Breast epithelium (tissue), 3 donors: ENCODE measurements around the gene SLC39A11.

ENCODE experiments used
- POLR2A ChIP-seq: fragments of 450-650 bp; IDR thresholded peaks from one replicate; pipeline ENCODE4 v1.6.1; 2016; ENCODE audit warnings: antibody characterized with exemption, mild to moderate bottlenecking, moderate library complexity
- TF ChIP-seq, protein P1 (sequence below), 3 donors: fragments of 450-650 bp; IDR thresholded peaks; one replicate each; pipeline ENCODE4 v1.5.1; 2016 to 2017; ENCODE audit warnings: antibody characterized with exemption in 3 of 3, mild to moderate bottlenecking in 3 of 3, moderate library complexity in 3 of 3

DNA sequence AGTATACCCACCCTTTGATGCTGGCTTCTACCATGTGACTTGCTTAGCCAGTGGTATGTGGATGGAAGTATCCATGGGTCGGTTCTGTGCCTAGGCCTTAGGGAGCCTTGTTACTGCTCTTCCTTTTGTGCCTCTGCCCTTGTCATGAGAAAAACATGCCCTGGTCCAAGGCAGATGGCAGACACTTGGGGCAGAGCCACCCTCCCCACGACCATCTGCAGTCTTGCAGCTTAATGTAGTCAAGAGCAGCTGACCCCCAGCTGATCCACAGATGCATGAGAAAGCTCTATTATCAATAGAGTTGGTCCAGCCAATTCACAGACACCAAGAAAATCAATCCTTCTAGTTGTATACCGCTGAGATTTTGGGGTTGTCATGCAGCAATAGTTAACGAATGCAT lies 95.7 kb downstream of the SLC39A11 start:
- no peak for TF ChIP-seq POLR2A
- TF ChIP-seq, protein P1, sequence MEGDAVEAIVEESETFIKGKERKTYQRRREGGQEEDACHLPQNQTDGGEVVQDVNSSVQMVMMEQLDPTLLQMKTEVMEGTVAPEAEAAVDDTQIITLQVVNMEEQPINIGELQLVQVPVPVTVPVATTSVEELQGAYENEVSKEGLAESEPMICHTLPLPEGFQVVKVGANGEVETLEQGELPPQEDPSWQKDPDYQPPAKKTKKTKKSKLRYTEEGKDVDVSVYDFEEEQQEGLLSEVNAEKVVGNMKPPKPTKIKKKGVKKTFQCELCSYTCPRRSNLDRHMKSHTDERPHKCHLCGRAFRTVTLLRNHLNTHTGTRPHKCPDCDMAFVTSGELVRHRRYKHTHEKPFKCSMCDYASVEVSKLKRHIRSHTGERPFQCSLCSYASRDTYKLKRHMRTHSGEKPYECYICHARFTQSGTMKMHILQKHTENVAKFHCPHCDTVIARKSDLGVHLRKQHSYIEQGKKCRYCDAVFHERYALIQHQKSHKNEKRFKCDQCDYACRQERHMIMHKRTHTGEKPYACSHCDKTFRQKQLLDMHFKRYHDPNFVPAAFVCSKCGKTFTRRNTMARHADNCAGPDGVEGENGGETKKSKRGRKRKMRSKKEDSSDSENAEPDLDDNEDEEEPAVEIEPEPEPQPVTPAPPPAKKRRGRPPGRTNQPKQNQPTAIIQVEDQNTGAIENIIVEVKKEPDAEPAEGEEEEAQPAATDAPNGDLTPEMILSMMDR (IDR thresholded peaks at IDR 0.05) = no peak
